GM12865 (cell line): ENCODE data around the gene PTPDC1.
"Not testable (repeated sequence)": the region's sequence is repeated elsewhere in the genome, so short reads cannot be mapped to it uniquely, and the experiment has no call there.

Experiments
- DNase-seq: peaks from one replicate; pipeline ENCODE4 v3.0.0; 2010; ENCODE audit warnings: low read depth
- H3K4me3 ChIP-seq: 2 replicates; pipeline ENCODE4 v1.5.1; 2011; ENCODE audit warnings: mild to moderate bottlenecking, low read depth, low read length, control low read depth
- CTCF ChIP-seq: IDR thresholded peaks from 2 replicates; pipeline ENCODE4 v1.5.1; 2011; ENCODE audit warnings: low read length, control low read depth, low read depth, inconsistent platforms; ENCODE audit not compliant: insufficient read depth; ENCODE audit errors: missing control alignments

Gene PTPDC1

GRCh38 chr9:94108584-94108983 is 24.3 kb downstream of the PTPDC1 start:
- DNase-seq, result no peak
- no peak overlapping the region for H3K4me3 ChIP-seq
- TF ChIP-seq CTCF, result no peak

- H3K4me3 ChIP-seq, result no peak overlapping the region
- TF ChIP-seq CTCF, result no peak
- no peak for DNase-seq
Observed at GRCh38 chr9:94110821-94111252, 26.6 kb downstream of the PTPDC1 start.

GRCh38 chr9:94111446-94111845 is 27.2 kb downstream of the PTPDC1 start:
- DNase-seq, result no peak
- no peak overlapping the region for H3K4me3 ChIP-seq
- TF ChIP-seq CTCF, result no peak

GRCh38 chr9:94112716-94113465 is 28.6 kb downstream of the PTPDC1 start:
- no peak for TF ChIP-seq CTCF
- no peak for DNase-seq
- H3K4me3 ChIP-seq, result no peak overlapping the region

GRCh38 chr9:94120088-94120487 is 35.8 kb downstream of the PTPDC1 start:
- DNase-seq, H3K4me3 ChIP-seq: not testable (repeated sequence)

GRCh38 chr9:94120854-94121376 is 36.7 kb downstream of the PTPDC1 start:
- DNase-seq, result no peak

GRCh38 chr9:94126844-94127243 is 42.6 kb downstream of the PTPDC1 start:
- no peak for DNase-seq
- TF ChIP-seq CTCF, result no peak
- no peak overlapping the region for H3K4me3 ChIP-seq

More at GRCh38 chr9:94120854-94121376, 36.7 kb downstream of the PTPDC1 start:
- no peak for TF ChIP-seq CTCF
- H3K4me3 ChIP-seq, result no peak overlapping the region
